Non-pigmented ciliary epithelial cell (primary cell): ENCODE measurements around the gene CD40.

Experiments used
- DNase-seq: peaks from one replicate; pipeline ENCODE4 v3.0.0-alpha.2; 2010; ENCODE audit warnings: low read depth

CD40 gene

DNA sequence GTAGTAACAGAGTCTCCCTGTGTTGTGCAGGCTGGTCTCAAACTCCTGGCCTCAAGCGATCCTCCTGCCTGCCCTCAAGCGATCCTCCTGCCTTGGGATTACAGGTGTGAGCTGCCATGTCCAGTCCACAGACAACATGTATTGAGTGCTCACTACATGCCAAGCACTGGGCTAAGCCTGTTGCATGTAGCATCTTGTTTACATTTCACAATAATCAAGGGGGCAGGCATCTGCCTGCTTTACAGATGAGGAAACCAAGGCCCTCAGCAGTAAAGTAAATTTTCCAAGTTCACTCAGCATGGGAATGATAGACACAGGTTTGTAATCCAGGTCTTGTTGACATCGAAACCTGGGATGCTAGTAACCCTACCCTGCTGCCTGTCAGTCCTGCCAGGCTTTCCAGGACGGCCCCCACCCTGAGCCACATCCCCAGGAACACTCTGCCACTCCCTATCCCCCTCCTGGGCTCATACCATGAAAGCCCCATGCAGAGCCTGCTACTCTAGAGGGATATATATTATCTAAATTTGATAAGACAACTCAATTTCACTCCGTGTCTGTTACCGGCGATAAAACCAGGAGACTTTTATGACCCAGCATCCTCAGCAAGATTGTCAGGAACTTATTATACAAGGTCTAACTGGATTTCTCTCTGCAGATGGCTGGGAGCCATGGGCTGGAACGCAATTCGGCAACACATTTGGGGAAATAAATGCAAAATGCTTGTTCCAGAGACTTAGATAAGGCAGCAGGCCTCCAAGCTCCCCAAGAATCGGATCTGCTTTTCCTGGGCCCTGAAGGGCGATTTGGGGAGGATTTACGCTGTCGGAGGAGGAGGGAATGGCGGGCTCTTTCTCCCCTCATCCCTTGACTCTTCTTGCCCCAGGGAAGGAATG, 30.4 kb downstream of the CD40 start:
- DNase-seq: no peak

DNA sequence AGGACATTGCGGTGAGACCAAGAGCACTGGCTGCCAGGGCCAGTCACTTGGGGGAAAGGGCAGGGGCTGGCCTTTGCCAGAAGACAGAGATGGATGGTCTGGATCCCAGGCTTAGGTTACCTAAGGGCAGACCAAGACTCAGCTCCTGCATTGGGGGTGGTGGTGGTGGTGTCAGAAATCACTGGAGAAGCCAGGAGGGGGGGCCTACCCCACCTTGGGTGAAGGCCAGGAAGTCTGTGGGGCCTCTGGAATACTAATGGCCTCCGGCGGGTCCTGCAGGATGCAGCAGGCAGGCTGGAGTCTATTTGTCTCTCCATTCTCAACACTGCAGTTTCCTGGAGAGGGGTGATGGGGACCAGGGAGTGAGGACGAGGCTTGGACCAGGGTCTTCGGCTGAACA, 32.8 kb downstream of the CD40 start:
- no peak for DNase-seq

DNA sequence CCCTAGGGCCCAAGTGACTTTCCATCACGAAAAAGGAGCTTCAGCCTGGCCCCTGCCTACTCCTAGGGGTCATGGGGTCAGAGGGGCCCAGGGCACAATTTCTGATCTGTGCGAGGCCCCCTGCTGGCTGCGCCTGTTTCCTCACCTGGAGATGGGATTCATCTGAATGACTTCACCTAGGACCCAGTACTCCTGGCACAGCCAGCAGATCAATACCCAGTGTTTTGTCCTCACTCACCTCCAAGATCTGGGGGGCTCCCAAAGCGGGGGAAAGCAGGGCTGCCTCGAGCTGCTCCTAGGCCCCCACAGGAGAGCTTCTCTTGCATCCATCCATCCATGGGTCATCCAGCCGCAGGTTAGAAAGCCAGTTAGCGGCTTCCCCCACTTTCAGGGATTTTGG, 33.8 kb downstream of the CD40 start:
- DNase-seq: no peak

DNA sequence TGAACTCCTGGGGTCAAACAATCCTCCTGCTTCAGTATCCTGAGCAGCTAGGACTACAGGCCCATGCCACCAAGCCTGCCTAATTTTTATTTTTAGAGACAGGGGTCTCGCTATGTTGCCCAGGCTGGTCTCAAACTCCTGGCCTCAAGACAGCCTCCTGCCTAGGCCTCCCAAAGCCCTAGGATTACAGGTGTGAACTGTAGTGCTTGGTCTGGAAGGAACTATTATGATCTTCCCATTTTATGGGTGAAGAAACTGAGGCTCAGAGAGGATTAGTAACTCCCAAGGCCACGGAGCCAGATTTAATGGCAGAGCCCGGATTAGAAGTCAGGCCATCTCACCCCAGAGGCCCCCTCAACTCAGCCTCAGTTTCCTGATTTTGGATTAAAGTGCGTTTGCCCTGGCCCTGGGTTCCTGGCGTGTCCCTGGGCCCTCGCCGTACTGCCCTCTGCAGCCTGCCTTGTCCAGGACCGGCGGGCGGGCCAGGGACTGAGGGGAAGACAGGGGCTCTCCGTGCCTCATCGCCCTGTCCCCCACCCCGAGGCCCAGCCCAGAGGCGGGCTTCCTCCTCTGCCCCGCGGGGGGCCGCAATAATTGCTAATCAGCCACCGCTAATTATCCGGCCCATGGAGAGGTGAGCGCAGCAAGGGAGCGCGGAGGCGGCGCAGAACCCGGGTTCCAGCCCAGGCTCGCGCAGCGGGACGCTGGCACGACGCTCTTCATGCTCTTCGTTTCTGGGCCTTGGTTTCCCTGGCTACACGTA, 34.9 kb downstream of the CD40 start:
- DNase-seq: no peak

DNA sequence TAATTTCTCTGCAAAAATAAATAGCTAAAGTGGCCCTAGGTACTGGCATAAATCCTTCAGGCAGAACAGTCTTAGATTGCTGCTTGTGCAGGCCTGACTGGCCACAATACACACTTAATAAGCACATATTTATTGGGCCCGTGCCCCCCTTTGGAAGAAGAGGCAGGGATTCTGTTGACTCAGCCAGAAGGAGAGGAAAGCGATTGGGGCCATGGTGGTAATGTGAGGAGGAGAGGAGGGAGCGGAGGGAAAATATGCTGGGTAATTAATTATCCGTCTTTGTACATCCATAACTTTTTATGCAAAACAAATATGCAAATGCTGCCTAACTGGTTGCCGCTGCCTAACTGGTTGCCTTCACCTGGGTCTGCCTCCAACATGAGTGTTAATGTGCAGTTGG, 36.2 kb downstream of the CD40 start:
- DNase-seq: no peak

DNA sequence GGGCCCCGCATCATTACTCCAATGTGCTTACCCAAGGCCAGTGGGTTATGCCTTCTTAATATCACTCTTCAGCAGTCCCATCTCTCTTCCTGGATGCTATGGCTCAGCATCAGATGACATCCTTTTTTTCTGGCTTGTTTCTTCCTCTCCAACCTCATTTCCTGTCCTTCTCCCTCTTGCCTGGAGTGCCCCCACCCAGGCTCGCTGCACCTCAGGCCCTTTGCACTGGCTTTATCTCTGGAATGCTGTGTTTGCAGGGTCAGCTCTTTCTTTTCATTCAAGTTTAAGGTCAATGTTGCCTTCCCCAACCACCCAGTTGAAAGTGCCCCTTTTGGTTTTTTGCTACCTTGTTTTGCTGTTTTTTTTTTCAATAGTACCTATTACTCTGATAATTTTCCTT, 36.7 kb downstream of the CD40 start:
- no peak for DNase-seq

DNA sequence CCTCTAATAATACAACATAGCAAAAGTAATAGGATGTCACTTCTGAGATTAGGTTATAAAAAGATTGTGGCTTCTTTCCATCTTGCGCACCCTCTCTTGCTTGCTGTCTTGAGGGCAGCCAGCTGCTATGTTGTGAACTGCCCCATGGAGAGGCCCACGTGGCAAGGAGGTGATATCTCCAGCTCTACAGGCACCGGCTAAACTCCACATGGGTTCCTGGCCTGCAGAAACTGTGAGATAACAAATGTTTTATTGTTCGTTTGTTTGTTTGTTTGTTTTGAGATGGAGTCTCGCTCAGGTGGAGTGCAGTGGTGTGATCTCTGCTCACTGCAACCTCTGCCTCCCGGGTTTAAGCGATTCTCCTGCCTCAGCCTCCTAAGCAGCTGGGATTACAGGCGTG, 38.0 kb downstream of the CD40 start:
- no peak for DNase-seq

DNA sequence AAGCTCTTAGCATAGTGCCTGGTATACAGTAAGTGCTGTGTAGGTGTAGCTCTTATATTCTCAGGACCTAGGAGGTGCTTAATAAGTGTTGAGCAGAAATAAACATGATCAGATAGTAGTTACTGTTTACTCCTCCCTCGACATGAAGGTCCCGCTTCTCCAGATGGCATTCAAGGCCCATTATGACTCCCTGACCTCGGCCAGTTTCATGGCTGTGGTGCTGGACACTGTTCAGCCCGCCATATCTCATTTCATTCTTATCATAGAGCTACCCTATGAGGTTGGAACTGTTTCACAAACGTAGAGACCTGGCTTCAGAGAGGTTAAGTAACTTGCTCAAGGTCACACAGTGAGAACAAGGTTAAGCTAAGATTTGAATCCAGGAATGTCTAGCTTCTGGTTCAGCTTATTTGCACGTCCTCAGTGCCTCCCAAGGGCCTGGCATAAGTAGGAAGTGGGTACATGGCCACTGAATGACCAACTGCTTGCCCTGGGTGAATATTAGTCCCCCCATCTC, 39.0 kb downstream of the CD40 start:
- DNase-seq: no peak

DNA sequence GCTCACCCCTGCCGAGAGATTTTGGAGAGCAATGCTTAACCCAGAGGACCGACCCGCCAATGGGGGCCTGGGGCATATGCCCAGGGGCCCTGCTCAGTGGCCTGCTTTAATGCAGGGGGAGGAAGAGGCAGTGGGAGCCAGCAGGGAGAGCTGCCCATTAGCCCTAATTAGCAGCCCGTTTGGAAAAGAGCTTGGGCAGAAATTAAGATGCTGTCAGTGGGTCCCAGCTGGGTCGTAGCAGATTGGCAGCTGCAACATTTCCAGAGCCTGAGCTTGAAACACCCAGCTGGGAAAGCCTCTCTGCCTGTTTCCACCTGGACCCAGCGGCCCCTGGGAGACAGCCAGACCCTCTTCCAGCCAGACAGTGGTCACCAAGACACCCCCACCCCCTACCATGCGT, 39.5 kb downstream of the CD40 start:
- no peak for DNase-seq

DNA sequence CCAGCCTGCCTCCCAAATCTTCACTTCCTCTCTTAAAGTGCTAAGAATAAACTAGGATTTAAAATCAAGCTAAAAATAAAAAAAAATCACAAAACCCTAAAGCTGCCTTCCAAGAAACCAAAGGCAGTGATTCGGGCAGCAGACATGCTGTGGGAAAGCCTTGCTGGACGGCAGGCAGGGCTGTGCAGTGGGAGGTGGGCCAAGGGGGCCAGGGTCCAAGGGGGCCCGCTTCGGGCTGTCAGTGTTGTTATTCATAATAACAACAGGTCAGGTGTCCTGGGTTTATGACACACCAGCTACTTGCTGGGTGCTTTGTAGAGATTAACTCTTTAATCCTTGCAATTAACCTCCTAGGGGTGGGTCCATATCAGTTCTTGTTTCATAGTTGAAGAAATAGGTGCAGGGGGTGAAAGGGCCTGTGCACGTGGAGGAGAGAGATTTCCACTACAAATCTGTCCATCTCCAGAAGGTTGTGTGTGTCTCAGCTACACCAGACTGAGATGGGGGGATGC, 40.4 kb downstream of the CD40 start:
- no peak for DNase-seq

DNA sequence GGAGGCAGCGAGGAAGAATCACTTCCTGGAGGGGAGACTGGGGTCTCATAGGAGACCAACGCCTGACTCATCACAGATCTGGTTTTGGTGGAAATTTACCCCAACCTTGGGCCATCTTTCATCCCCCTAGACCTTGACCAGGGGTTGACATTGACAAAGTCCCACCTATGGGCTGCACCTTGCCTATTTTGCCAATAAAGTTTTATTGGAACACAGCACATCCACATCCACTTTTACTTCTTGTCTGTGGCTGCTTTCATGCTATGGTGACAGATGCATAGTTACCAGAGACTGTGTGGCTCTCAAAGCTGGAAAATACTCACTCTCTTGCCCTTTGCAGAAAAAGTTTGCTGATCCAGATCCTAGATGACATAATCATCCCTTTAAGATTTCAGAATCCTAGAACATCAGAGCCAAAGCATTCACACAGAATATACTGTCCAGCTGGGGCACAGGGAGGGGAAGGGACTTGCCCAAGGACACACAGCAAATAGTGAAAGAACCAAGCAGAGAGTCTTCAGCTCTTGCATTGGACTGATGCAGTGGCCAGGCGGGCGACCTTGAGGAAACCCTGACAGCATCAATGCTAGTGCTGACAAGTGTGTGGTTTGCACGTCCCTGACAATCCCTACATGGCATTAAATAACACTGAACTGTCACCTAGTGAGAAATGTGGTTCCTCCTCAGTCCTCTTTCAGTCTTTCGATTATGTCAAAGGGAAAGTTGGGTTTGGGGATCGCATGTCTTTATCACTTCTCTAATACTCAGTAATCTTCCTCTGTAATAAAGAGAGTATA, 41.2 kb downstream of the CD40 start:
- no peak for DNase-seq

DNA sequence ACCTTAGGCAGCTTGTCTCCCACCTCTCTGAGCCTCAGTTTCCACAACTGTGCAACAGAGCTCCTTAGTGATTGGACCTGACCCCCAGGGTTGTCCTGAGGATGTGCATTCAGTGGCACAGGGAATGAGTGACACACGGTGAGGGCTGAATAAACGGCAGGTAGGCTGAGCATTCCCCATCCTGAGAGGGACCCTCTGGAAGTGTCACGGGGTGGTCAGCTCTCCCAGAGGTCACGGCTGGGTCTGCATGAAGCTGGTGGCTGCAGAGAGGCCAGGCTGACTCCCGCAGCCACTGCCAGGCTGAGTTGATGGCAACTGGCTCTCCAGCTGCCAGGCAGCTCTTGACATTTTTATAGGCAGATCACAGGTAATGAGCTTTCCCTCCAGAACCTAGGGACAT, 42.5 kb downstream of the CD40 start:
- DNase-seq: no peak

DNA sequence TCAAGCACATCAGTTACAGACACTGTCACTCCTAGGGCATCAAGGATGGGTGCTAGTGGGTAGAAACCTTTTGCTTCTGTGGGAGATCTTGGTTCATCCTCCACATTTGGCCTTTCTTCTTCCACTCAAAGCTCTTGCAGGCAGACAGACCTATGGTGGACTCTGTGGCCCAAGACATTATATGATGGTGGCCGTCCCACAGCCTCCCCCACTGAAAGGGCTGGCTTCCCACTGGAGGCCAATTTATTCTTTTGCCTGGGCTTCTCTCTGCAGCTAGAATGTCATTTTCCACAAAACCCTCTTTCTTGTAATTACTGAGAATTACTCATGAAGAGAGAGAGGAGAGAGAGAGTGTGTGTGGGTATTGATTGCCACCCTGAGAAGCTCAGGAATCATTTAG, 43.8 kb downstream of the CD40 start:
- no peak for DNase-seq

DNA sequence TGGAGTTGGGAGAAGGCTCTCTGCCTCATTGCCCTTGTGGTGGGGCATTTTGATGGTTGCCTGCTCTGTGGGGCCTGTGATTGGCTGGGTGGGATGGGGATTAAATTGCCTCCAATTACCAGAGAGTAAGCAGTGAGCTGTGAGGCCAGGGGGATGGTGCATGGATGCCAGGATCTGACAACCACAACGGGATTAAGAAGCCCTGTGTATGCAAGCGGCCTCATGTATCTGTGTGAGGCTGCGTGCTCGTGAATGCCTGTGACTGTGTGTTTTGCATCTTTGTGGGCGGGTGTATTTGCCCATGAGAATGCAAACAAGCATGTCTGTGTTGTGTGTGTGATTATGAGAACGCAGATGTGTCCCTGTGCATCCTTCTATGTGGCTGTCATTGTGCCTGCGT, 46.1 kb downstream of the CD40 start:
- DNase-seq: no peak

DNA sequence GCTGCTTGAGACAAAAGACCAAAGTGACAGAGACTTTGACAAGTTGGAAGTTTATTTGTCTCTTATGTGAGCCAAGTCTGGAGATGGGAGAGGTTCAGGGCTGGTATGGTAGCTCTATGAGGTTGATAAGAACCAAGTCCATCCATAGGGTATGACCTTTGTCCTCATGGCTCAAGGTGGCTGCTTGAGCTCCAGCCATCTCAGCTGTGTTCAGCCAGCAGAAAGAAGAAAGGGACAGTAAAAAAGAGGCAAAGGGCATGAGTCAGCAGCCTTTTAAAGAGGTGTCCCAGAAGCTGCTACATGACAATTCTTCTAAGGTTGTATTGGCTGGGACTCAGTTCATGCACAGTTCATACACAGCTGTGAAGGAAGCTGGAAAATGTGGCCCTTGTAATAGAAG, 49.0 kb downstream of the CD40 start:
- DNase-seq: no peak

DNA sequence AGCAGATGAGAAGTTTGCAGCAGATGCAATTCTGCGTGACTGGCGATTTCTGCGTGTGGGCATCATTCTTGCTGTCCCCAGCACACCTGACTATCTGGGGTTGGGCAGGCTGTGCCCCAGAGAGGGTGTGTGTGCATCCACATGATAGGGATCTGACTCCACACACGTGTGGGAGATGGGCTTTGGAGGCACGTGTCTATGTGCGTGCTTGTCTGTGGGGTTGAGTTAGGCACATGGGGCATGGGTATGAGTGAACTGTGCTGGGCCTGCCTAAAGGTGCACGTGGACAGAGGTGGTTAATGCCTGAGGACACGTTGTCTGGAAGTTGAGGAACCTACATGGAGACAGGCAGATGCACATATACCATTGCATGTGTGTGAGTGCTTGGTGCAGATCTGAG, 50.3 kb downstream of the CD40 start:
- no peak for DNase-seq

DNA sequence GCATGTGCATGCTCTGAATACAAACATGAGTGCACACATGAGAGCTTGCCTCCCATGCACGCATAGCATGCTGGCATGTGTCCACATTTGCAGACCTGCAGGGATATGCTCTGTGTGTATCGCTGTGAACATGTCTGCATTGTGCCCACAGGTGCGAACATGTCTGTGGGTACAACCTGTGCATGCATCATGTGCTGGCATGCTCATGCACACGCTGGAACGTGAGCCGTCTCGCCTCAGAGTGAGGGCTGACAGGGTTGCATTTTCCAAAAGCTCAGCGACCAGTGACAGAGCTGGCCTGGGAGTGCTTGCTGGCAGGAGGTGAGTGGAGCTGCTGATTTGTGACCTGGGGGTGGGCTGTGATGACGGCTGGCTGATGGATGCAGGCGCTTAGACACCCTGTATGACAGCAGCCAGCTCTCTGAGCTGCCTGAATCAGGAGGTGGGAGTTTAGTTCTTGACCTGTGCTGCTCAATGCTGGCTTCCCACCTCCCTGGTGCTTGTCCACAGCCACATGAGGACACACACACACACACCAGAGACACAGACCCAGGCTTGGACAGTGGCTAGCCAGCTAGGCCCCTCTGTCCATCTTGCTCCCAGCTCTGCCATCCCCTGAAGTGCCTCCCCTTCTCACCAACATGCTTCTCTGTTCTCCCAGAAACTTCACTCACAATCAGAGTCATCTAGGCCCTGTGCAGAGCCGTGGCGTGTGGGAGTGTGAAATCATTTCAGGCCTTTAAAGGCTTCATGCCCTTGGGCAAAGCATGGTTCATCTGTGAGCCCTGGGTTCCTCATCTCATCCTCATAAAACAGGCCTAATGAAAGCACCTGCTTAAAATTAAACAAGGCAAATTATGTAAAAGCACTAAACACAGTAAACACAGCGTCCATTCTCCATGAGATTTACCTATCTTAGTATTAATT, 51.4 kb downstream of the CD40 start:
- DNase-seq: no peak

DNA sequence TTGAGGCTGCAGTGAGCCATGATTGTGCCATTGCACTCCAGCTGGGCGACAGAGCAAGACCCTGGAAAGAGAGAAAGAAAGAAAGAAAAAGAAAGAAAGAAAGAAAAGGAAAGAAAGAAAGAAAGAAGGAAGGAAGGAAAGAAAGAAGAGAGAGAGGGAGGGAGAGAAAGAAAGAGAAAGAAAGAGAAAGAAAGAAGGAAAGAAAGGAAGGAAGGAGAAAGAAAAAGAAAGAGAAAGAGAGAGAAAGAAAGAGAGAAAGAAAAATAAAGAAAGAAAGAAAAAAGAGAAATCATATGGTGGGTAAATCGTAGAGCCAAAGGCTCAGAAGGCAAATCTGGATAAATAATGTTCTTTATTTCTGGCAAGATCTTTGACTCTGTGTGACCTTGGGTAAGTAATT, 53.4 kb downstream of the CD40 start:
- DNase-seq: no peak

DNA sequence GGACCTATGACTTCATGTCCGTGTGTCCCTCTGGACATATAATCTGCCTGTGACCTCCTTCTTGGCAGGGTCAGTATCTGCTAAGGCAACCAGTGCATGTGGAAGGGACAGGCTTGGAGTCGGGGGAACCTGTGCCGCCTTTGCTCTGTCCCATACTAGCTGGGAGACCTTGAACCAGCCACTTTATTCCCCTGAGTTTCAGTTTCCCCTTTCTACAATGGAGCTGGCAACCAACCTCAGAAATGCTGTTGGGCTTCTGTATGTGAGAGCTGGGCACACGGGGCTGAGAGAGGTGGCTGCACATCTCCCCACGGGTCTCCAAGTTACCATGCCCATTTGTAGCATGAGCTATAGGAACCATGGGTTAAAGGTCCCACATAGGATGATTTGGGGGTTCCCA, 53.8 kb downstream of the CD40 start:
- no peak for DNase-seq

DNA sequence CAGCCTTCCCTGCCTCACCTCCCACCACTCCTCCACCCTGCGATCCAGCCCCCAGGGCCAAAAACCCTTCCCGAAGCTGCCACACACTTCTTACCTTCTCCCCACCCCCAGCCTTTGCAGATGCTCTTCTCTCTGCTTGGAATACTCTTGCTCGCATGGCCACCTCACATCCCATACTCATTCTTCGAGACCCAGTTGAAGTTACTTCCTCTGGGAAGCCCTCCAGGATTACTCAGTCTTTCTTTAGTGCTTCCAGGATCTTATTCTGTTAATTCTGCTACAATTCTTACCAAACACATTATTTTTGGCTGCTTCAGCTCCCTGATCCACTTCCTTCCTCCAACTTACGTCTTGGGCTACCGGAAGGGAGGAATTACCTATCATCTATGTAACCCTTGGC, 54.3 kb downstream of the CD40 start:
- no peak for DNase-seq

DNA sequence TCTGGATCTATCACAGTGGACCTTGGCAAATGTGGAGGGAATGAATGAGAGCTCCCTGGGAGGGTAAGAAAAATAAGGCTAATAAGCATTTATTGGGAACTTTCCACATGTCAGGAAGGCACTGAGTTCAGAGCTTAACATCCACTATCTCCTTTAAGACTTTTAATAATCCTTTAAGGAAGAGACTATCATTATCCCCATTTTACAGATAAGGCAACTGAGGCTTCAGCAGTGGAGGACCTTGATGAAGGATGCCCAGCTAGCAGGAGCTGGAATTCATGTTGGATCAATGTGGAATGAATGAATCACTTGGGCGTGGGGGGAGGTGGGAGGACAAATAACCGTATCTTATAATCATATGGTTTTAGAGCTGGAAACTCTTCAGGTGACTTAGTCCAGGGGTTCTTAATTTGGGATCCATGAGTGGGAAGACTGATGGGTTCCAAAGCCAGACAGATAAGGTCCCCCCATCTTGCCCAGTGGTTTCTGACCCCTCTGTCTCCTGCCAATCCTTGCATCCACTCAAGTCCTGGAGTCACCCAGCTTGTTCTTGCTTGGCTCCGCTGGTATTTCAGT, 54.9 kb downstream of the CD40 start:
- no peak for DNase-seq
